ENCODE measurements around the gene INHBA. TPM values are rescaled to one million over a fixed set of nuclear protein-coding genes. Genes with fewer than 3 reads are reported as not detected.

The INHBA gene
- total RNA-seq, 1 donor from 2014 or later = 601 TPM

GRCh38 chr7:41715000-41715399, 12.1 kb upstream of the INHBA start:
- H3K4me1 Mint-ChIP-seq (ENCODE audit: low read depth) = no peaks in the 10 kb centered on the region
- H3K27ac Mint-ChIP-seq (ENCODE audit: unreplicated experiment) = no peak overlapping the region
- H3K9me3 Mint-ChIP-seq (ENCODE audit: low read depth) = no peaks in the 10 kb centered on the region
- H3K4me3 Mint-ChIP-seq (ENCODE audit: unreplicated experiment) = no peak overlapping the region
- H3K27me3 Mint-ChIP-seq (ENCODE audit: low read depth) = no peaks in the 10 kb centered on the region
- no peak for DNase-seq (ENCODE audit: low spot score)
- TF ChIP-seq, protein P1, sequence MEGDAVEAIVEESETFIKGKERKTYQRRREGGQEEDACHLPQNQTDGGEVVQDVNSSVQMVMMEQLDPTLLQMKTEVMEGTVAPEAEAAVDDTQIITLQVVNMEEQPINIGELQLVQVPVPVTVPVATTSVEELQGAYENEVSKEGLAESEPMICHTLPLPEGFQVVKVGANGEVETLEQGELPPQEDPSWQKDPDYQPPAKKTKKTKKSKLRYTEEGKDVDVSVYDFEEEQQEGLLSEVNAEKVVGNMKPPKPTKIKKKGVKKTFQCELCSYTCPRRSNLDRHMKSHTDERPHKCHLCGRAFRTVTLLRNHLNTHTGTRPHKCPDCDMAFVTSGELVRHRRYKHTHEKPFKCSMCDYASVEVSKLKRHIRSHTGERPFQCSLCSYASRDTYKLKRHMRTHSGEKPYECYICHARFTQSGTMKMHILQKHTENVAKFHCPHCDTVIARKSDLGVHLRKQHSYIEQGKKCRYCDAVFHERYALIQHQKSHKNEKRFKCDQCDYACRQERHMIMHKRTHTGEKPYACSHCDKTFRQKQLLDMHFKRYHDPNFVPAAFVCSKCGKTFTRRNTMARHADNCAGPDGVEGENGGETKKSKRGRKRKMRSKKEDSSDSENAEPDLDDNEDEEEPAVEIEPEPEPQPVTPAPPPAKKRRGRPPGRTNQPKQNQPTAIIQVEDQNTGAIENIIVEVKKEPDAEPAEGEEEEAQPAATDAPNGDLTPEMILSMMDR (IDR thresholded peaks at IDR 0.05) = no peak
- no peaks in the 10 kb centered on the region for H3K36me3 Mint-ChIP-seq (ENCODE audit: low read depth)

DNA sequence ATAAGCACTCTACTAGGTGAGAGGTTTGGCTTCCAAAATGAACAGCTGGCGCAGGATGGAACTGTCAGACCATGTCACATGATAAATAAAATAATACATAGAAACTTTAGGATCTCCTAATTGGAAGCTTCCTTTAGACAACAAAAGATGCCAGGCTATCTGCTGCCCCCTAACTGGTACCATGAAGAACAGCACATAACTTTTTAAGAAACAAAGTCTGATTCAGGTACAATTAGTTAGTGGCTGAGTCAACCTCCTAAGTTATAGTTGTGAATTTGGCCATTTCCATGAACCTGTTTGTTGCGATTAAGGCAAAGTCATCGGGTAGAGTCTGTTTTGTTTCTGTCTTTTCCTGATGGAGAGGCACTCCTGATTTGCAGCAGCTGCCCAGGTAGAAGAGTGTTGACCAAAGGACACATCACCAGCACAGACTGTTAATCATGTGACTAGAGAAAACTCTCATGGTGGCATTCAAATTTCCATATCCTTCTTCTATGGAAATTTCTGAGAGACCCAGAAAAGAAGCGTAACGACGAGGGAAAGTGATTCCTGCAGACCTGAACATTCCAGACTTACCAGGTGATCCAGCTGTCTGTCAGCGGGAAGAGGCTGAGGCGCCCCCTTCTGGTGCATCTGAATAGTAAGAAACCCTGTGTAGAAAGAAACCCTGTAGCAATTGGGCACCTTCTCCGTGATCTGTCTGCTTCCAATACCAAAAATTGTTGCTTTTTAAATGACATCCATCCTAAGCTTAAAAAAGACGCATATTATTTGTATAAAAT, 8.6 kb upstream of the INHBA start:
- Mint-ChIP-seq H3K27me3 (ENCODE audit: low read depth) (no peaks in the 10 kb centered on the region), H3K9me3 (ENCODE audit: low read depth) (no peaks in the 10 kb centered on the region), H3K4me3 (ENCODE audit: unreplicated experiment) (no peak overlapping the region), H3K27ac (ENCODE audit: unreplicated experiment) (no peak overlapping the region), H3K4me1 (ENCODE audit: low read depth) (peaks cover 20% of the 10 kb centered on the region), H3K36me3 (ENCODE audit: low read depth) (peaks cover 1% of the 10 kb centered on the region)
- TF ChIP-seq, protein P1 (IDR thresholded peaks at IDR 0.05) = peak; percentile 72
- no peak for DNase-seq (ENCODE audit: low spot score)

DNA sequence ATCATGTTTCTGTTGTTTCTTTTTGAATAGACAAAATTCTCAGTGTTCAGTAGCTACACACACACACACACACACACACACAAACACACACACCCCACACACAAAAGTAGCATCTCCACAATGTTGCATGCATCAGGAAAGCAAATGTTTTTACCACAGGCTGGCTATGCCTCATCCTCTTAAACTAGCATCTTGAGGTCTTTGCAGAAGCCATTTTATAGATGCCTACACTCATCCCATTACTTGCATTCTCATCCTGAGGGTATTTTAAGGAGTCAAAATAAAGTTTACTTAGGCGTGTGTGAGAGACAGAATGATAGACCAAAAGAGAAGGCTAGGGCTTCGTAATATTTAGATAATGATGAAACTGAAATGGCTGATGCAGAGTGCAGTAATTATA, 7.9 kb upstream of the INHBA start:
- no peak overlapping the region for H3K4me3 Mint-ChIP-seq (ENCODE audit: unreplicated experiment)
- no peak overlapping the region for H3K27ac Mint-ChIP-seq (ENCODE audit: unreplicated experiment)
- peaks cover 1% of the 10 kb centered on the region for H3K36me3 Mint-ChIP-seq (ENCODE audit: low read depth)
- no peak for DNase-seq (ENCODE audit: low spot score)
- H3K9me3 Mint-ChIP-seq (ENCODE audit: low read depth) = no peaks in the 10 kb centered on the region
- no peaks in the 10 kb centered on the region for H3K27me3 Mint-ChIP-seq (ENCODE audit: low read depth)
- TF ChIP-seq, protein P1 (IDR thresholded peaks at IDR 0.05) = no peak
- H3K4me1 Mint-ChIP-seq (ENCODE audit: low read depth) = peaks cover 26% of the 10 kb centered on the region

DNA sequence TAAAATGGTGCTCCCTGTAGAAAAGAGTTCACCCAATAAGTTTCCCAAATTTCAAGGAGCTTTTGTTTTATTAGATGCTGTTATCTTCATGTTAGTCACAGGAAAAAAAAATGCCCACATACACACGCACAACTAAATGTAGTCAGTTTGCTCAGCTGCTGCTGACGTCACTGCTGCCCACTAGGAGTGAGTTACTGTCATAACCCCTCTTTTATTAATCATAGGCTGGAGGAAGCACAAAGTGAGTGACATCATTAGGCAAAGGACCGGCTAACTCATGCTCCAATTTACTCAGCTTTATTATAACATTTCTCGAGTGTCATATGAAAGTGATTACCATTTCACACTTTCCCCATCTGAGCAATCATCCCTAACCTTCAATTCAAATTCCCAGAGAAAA, 6.7 kb upstream of the INHBA start:
- no peak overlapping the region for H3K4me3 Mint-ChIP-seq (ENCODE audit: unreplicated experiment)
- no peak for DNase-seq (ENCODE audit: low spot score)
- H3K36me3 Mint-ChIP-seq (ENCODE audit: low read depth) = peaks cover 1% of the 10 kb centered on the region
- no peaks in the 10 kb centered on the region for H3K9me3 Mint-ChIP-seq (ENCODE audit: low read depth)
- TF ChIP-seq, protein P1 (IDR thresholded peaks at IDR 0.05) = no peak
- no peak overlapping the region for H3K27ac Mint-ChIP-seq (ENCODE audit: unreplicated experiment)
- peaks cover 35% of the 10 kb centered on the region for H3K4me1 Mint-ChIP-seq (ENCODE audit: low read depth)
- H3K27me3 Mint-ChIP-seq (ENCODE audit: low read depth) = no peaks in the 10 kb centered on the region

- TF ChIP-seq, protein P1 (IDR thresholded peaks at IDR 0.05) = no peak
- Mint-ChIP-seq H3K4me3 (ENCODE audit: unreplicated experiment) (no peak overlapping the region), H3K4me1 (ENCODE audit: low read depth) (peaks cover 44% of the 10 kb centered on the region), H3K36me3 (ENCODE audit: low read depth) (peaks cover 1% of the 10 kb centered on the region), H3K27ac (ENCODE audit: unreplicated experiment) (peak overlapping the region; percentile 7), H3K27me3 (ENCODE audit: low read depth) (no peaks in the 10 kb centered on the region), H3K9me3 (ENCODE audit: low read depth) (no peaks in the 10 kb centered on the region)
- DNase-seq (ENCODE audit: low spot score) = no peak
Observed at GRCh38 chr7:41708581-41709358, 5.9 kb upstream of the INHBA start.
